Hindlimb muscle (tissue), 1 donor: Measurements from ENCODE around the gene TWNK. TPM values are rescaled to one million over a fixed set of nuclear protein-coding genes. Genes with fewer than 3 reads are reported as not detected.
"Not testable (repeated sequence)": the region's sequence is repeated elsewhere in the genome, so short reads cannot be mapped to it uniquely, and the experiment has no call there.

Experiments
- DNase-seq: peaks from one replicate; pipeline ENCODE4 v3.0.0-alpha.2; 2013
- polyA plus RNA-seq: library from polyadenylated mRNA; unstranded; fragments of 120-200 nt; gene quantifications from one replicate; pipeline ENCODE4 v1.2.1, GENCODE V29; 2013; ENCODE audit not compliant: insufficient read length

TWNK gene
- polyA plus RNA-seq, 1 donor, result 9.9 TPM

DNA sequence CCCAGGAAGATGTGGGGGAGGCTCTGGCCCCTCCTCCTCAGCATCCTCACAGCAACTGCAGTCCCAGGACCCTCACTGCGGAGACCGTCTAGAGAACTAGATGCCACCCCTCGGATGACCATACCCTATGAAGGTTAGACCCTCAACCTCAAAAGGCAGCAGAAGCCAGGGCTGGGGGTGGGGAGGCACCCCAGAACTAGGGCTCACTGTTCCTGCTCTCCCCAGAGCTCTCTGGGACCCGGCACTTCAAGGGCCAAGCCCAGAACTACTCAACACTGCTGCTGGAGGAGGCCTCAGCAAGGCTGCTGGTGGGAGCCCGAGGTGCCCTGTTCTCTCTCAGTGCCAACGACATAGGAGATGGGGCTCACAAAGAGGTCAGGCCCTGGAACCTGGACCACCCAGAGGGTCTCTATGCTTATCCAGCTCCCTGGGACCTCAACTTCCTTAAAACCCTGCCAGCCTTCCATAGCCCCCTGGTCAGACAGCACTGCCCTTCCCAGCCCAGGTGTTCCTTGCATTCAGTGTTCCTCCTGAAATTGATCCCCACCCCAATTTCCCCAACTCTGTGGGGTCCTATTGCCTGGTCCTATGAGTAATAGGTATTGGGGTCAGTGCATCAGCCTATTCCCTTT, 14.3 kb upstream of the TWNK start:
- DNase-seq, result no peak

DNA sequence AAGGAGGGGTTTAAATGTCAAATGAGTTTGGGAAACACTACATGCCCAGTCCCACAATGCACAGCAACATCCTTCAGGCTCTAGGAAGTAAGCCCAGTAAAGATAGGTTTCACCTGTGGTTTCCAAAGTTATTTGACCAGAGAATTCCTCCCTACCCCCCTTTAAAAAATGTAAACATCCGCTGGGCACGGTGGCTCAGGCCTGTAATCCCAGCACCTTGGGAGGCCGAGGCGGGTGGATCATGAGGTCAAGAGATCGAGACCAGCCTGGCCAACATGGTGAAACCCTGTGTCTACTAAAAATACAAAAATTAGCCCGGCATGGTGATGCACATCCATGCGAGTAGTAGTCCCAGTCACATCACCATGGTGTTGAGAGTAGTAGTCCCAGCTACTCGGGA, 11.9 kb upstream of the TWNK start:
- DNase-seq, result not testable (repeated sequence)

DNA sequence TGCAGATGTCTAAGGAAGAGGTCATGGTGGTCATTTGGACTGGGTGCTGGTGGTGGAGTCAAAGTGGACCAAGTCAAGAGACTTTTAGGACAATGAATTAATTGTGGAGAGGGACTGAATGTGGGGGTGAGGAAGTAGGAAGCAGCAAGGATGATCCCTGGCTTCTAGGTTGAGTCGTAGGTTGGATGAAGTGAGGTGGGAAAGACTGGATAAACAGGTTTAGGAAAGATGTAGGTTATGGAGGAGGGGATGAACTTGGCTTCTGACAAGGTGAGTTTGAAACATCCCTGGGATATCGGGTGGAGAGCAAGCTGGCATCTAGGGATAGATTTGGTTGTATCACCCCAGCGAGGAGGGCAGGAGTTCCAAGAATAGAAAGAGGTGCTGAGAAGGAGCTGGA, 10.4 kb upstream of the TWNK start:
- DNase-seq, result no peak

DNA sequence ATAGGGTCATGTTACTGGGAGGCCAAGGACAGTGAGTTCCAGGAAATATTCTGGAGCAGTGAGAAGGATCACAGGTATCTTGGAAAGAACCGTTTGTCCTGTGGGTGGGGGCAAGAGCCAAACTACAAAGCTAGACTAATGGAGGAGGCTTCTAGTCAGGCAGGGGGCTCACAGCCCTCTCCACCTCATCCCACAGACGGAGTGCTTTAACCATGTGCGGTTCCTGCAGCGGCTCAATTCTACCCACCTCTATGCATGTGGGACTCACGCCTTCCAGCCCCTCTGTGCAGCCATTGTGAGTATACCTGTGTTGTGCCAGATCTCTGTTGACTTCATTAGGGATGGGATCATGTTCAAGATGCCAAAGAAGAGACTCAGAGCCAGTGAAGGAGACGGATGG, 9.9 kb upstream of the TWNK start:
- no peak for DNase-seq

DNA sequence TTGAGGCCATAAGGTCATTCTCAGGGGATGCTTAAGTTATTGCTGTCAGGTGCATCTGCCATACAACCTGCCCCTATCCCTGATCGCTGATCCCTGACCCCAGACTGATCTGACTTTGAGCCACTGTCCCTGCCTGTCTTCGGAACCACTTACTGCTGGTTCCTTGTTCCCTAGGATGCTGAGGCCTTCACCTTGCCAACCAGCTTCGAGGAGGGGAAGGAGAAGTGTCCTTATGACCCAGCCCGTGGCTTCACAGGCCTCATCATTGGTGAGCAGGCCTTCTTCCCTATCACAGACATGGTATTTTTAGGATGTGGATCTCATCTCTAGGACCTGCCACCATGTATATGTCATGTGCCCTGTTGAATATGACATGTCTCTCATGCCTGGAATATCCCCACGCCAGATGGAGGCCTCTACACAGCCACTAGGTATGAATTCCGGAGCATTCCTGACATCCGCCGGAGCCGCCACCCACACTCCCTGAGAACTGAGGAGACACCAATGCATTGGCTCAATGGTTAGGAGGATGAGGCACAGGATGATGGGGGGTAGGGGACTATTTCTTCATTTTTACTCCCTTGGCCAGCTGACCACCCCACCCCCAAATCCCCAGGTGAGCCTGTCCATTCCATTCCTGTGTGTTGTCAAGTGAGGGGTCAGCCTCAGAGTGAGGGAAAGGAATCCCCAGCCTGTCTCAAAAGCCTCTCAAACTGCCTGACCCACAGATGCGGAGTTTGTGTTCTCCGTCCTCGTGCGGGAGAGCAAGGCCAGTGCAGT, 9.0 kb upstream of the TWNK start:
- no peak for DNase-seq

DNA sequence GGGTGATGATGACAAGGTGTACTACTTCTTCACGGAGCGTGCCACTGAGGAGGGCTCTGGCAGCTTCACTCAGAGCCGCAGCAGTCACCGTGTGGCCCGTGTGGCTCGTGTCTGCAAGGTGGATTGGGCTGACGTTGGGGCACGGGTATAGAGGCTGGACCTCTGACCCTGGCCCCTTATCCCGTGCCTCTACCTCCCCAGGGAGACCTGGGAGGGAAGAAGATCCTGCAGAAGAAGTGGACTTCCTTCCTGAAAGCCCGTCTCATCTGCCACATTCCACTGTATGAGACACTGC, 8.5 kb upstream of the TWNK start:
- DNase-seq, result no peak

DNA sequence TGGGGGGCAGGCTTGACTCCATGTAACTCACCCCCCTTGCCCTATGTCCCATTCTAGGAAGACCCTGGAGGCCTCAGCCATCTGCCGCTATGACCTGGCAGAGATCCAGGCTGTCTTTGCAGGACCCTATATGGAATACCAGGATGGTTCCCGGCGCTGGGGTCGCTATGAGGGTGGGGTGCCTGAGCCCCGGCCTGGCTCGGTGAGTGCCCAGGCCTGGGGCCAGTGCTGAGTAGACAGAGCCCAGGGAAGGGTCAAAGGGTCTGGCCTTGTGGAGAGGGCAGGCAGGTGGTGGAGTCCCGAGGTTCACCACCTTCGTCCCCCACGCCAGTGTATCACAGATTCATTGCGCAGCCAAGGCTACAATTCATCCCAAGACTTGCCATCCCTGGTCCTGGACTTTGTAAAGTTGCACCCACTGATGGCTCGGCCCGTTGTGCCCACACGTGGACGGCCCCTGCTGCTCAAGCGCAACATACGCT, 7.5 kb upstream of the TWNK start:
- DNase-seq, result no peak

DNA sequence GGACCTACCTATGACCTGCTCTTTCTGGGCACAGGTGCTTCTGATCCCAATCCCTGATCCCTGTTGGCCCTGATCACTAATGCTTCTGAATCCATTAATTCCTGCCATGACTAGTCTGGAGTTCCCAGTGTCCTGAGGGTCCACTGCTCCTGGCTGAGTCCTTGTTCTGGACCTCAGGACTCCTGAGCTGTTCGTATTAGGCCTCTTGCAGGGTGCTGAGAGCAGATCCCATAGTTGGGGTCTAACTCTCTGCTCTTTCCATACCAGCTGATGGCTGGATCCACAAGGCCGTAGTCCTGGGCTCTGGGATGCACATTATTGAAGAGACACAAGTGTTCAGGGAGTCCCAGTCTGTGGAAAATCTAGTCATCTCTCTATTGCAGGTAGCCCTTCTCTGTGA, 7.0 kb upstream of the TWNK start:
- DNase-seq, result no peak

DNA sequence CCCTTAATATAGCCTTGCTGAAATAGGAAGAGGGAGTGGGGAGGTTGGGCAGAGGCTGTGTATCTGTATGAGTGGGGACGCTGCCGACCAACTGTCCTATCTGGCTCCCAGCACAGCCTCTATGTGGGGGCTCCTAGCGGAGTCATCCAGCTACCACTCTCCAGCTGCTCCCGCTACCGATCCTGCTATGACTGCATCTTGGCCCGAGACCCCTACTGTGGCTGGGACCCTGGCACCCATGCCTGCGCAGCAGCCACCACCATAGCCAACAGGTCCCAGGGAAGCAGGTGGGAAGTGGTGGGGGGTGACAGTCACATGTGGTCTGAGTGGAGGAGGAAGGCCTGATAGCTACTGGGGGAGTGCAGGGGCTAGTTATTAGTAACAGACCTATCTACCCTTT, 6.6 kb upstream of the TWNK start:
- DNase-seq, result no peak

DNA sequence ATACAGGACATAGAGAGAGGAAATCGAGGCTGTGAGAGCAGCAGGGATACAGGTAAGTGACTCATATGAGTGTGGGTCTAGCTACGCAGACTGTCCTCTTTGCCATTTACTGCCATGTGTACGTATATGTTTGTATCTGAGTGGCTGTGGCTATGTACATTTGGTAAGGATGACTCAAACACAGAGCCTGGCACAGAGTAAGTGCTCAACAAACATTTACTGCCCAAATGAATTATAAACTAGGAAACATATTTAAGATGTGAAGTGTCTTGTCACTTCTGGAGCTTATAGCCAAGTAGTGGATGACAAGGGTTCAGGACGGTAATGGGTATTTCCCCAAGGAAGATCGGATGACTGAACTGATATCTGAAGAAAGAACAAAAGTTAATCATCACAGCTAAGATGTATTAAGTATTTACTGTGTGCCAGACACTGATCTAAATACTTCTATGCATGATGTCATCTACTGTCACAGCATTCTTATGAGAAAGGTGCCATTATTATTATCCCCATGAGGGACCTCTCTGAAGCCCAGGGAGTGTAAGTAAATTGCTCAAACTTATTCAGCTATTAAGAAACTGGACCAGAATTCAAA, 6.1 kb upstream of the TWNK start:
- no peak for DNase-seq

DNA sequence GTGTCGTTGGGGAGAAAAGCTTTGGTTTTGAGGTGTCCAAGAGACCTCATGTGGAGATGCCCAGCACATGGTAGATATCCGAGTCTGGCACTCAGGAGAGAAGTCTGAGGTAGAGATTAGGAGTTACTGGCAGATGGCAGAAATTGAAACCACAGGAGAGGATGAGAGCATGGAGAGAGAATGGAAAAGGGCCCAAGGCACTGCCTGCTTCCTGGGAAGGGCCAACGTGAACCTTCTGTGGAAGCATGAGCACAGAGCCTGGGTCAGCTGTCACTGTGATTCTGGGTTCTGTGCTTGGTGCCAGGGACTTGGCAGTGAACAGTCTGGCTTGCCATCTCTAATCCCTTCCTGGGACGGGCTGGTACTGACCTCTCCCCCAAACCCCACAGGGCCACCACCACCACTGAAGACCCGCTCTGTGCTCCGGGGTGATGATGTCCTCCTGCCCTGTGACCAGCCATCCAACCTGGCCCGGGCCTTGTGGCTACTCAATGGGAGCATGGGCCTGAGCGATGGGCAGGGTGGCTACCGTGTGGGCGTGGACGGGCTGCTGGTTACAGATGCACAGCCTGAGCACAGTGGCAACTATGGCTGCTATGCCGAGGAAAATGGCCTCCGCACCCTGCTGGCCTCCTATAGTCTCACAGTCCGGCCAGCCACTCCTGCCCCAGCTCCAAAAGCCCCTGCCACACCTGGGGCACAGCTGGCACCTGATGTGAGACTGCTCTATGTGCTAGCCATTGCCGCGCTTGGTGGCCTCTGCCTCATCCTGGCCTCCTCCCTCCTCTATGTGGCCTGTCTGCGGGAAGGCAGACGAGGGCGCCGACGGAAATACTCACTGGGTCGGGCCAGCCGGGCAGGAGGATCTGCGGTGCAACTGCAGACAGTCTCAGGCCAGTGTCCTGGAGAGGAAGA, 4.2 kb upstream of the TWNK start:
- DNase-seq, result no peak

DNA sequence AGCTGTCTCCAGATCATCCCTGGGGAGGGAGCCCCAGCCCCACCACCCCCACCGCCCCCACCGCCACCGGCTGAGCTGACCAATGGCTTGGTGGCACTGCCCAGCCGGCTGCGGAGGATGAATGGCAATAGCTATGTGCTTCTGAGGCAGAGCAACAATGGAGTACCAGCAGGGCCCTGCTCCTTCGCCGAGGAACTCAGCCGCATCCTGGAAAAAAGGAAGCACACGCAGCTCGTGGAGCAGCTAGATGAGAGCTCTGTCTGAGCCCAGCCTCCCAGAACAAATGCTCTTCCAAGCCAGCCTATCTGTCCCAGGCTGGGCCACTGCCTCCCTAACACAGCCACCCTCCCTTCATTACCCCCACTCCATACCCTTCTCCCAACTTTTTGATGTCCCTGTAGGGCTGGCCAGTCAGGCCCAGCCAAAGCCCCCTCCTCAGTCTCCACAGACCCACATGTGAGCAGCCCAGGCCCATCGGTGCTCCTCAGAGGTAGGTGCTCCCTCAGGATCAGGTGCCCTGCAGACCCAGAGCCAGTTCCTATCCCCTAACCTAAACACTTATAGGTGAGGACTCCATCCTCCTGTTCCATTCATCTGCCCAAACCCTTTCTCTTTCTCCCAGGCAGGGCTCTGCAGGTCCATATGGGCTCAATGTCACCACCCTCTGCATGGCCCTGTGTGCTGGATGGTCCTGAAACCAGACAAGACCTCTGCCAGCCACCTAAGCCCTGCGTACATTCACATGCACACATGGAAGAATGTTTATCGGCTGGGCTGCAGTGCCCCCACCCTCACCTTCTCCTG, 3.3 kb upstream of the TWNK start:
- DNase-seq, result no peak

DNA sequence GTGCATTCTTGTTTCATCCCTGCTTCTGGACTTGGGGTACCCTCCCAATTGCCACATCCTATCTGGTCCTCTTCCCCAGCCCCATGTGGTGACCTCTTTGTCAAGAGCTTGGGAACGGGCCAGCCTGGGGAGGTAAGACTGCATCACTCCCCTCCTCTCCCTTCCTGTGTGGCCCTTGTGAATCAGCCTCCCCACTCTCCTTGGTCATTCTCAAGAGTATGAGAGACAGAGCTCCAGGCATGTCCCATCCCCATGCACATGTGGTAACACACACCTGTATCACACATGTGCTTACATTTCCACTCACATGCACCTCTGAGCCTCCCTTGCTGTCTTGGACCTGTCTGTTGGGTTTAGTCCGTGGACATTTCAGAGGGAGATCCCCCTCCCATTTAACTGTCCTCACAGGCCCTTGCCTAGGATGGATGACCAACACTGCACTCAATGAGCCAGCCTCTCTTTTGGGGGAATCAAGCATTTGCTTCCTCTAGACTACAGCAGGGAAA, 2.6 kb upstream of the TWNK start:
- no peak for DNase-seq

DNA sequence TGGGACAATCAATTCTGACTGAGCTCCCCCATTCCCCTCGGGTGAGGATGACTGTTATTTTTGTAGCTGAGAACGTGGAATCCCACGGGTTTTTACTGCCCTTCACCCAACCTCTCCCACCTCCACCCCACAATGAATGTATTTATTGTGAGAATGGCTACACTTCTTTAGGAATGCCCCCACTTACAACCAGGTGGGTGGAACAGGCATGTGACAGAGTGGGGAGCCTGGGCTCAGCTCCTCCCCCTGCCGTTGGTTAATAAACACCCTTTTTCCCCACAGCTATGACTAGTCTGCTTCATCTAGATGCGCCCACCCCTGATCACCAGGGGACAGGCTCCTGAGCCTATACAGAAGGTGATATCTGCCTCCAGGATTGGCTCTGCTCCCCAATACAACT, 2.0 kb upstream of the TWNK start:
- DNase-seq, result no peak

DNA sequence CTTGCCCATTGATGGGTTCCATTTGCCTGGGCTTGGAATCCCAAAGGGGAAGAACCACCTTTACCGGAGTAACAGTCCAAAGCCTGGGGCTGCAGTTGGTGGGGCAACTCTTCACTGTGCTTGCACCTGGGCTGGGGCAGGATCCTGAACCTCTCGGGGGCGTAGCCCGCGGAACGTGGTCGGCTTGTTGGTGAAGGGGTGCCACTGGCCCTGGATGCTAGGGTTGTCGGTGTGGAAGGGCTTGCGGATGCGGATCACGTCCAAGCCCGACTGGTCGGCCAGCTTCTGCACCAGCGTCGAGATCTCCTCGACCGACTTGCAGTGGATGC, 756 bp upstream of the TWNK start:
- DNase-seq, result no peak

DNA sequence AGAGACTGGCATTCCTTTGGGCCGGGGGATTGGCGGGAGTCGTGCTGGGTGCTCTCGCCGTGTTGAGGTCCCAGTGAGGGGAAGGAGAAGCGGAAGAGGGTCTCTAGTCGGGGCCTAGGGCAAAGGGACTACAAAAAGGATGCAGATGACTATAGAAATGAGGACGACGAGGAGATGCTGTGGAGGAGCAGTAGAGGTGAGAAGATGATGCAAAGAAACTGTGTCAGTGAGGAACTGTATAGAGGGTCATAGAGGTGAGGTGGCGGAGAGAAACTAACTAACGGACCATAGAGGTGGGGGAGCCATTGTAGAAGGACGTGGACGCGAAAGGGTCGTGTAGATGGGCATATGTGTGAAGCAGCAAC, 324 bp downstream of the TWNK start:
- DNase-seq, result no peak

DNA sequence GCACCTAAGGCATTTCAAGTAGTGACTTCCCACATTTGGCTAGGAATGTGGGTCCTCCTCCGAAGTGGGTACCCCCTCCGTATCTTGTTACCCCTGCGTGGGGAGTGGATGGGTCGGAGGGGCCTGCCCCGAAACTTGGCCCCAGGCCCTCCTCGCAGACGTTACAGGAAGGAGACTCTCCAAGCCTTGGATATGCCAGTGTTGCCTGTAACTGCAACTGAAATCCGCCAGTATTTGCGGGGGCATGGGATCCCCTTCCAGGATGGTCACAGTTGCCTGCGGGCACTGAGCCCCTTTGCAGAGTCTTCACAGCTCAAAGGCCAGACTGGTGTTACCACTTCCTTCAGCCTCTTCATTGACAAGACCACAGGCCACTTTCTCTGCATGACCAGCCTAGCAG, 823 bp downstream of the TWNK start:
- DNase-seq, result no peak

DNA sequence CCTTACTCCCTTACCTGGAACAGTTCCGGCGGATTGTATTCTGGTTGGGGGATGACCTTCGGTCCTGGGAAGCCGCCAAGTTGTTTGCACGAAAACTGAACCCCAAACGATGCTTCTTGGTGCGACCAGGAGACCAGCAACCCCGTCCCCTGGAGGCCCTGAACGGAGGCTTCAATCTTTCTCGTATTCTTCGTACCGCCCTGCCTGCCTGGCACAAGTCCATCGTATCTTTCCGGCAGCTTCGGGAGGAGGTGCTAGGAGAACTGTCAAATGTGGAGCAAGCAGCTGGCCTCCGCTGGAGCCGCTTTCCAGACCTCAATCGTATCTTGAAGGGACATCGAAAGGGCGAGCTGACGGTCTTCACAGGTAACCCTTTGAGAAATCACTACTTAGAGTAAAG, 1.7 kb downstream of the TWNK start:
- DNase-seq, result no peak

DNA sequence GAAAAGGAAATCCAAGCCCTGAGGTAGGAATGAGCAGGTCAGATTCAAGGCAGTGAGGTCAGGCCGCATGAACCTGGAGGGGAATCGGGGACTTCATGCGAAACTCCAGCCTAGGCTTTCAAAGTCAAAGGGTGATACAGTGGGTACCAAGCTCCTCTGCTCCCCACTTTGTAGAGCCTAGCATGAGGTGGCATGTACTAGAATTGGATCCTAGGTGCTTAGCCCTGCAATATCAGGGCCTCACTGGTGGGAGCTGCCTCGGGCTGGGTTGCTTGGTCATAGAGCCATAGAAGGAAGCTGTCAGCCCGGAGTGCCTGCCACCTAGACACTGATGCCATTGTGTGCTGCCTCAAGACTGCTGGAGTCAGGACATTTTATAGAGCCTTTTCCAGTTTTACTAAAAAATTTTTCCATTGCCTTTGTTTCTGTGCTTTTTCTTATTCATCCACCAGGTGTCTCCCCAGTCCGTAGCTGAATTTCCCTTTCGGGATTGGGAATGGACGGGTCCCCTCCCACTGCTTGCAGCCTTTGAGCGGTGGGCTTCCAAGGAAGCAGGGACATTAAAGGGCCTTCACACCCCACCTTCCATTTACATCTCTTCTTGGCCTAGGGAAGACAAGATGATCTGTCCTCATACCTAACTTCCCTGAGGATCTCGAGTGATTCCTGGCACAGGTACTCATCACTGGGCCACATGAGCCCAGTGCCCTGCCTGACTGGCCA, 6.8 kb downstream of the TWNK start:
- DNase-seq, result peak; percentile 51

DNA sequence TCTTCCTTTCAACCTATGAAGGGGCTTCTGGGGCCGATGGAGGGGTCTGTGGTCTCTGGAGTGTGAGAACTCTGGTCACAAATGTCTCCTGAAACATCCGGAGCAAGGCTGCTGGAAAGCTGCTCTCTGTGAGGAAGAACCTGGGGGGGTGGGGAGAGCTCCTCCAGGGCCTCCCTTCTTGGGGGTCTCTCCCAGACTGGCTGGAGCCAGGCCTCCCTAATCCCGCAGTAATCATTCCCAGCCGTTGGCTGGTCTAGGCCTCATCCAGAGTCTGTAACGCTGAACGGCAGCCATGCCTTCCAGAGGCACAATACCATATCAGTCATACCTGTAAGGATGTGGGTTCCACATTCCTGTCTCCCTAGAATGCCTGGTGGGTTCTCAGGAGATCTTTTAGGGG, 7.8 kb downstream of the TWNK start:
- no peak for DNase-seq

DNA sequence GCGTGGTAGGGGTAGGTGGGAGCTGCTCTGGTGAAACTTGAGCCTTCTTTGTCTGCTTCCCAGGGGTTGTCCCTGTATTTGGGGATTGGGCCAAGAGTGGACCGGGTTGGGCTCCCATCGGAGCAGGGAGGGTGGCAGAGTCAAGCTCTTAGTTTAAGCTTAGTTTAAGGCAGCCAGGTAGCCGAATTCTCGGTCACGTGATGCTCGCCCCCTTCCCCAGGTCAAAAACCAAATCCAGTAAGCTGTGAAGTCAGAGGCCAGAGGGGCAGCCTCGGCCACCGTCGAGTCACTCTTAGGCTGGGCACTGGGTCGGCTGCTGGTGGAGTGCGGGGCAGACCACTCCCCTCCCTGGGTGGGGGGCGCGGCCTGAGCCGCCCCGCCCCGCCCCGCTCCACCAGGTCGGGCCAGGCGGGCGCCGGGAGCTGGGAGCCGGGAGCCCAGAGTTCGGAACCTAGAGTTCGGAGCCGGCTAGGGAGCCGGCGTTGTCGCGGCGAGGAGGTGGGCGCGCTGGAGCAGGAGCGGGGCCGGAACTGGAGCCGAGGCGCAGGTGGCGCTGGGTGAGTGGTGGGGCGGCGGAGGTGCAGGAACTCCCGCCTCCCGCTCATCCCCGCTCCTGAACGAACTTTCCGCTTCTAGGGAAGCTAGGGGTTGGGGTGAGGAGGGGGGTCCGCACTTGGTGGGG, 9.5 kb downstream of the TWNK start:
- DNase-seq, result peak; percentile 23
